NOMO-1 treated with DMSO at 0.1 percent for 48 hours (cell line): Measurements from ENCODE around the gene ERVMER34-1.

Experiments
- DNase-seq: peaks from one replicate; lab custom pipeline; 2025; ENCODE audit not compliant: unreplicated experiment; lab: John Stamatoyannopoulos, UW

The ERVMER34-1 gene

DNA sequence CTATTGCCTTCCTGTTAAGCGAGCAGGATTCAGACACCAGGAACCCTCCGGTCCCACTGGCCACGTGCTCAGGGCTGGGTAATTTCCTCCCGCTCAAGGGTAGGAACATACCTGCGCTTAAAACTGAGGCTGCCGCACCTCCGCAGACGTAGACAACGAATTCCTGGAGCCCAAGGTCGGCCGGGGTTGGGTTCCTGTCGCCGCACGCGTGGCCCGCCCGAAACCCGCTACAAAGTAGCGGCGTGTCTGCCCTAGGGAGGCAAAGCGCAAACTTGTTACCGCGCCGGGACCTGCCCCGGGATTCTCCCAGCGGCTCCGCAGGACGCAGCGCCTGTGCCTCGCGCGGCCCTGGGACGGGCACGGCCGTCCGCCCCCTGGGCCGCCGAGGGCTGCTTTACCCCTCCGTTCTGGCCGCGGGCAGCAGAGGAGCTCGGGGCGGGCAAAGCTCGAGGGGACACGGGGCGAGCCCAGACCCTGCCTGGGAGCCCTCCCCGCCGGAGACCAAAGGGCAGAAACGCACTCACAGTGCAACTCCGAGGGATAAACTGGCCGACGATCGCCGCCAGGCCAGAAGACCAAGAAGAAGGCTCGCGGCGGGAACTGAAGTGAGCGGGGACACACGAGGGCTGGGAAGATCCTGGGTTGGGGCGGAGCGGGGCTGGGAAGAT lies at the start of gene ERVMER34-1:
Gene ERVMER34-1, minus strand, starts transcription at position 607 of the 668 bp plus-strand sequence. CDS start 5,905 bp downstream, outside the sequence.
- no peak for DNase-seq

- no peak for DNase-seq
Observed at GRCh38 chr4:52799813-52800212, 48.6 kb upstream of the ERVMER34-1 start.

- DNase-seq, result no peak
Observed at GRCh38 chr4:52795533-52795932, 44.3 kb upstream of the ERVMER34-1 start.

- DNase-seq, result no peak
Observed at GRCh38 chr4:52791936-52792335, 40.7 kb upstream of the ERVMER34-1 start.

GRCh38 chr4:52789774-52790173 lies 38.5 kb upstream of the ERVMER34-1 start:
- no peak for DNase-seq

- no peak for DNase-seq
Observed at GRCh38 chr4:52788806-52789205, 37.6 kb upstream of the ERVMER34-1 start.

DNA sequence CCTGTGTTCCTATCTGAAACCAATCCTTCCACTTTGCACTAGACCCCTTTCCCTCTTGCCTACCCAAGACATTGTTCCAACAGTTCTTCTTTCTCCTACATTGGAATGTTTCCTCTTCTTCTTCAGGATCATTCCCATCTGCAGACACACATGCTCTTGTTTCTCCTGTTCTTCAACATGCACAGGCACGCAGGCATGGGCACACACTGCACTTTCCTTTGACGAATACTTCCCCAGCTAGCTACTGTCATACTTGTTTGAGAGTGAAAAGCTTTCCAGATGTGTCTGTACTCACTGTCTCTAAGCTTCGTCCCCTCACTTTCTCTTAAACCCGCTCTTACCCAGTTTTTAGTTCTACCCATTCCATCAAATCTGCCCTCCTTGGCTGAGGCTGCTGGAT lies 31.8 kb upstream of the ERVMER34-1 start:
- no peak for DNase-seq

GRCh38 chr4:52780617-52781354 lies 29.6 kb upstream of the ERVMER34-1 start:
- no peak for DNase-seq

GRCh38 chr4:52780206-52780605 lies 29.0 kb upstream of the ERVMER34-1 start:
- no peak for DNase-seq

GRCh38 chr4:52760256-52760655 lies 9.0 kb upstream of the ERVMER34-1 start:
- no peak for DNase-seq

DNA sequence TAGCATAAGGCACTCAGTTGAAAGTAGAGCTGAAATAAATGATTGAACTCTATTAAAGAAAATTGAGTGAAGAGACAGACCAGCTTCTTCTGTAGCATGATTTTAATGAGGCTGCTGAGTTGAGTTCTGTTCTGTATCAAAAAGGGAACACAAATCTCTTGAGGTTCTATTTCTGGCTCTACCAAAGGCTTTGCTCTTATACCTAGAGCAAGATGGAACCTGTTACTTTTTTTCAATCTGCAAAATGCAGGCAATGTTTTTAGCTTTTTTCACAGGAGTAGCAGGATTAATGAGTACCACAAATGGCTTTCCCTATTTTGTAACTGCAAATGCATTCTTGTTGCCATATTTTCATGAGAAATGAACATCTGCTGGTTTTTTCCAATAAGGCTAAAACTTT lies 4.2 kb upstream of the ERVMER34-1 start:
- no peak for DNase-seq

GRCh38 chr4:52752936-52753335 lies 1.7 kb upstream of the ERVMER34-1 start:
- no peak for DNase-seq

GRCh38 chr4:52751487-52751911 lies 274 bp upstream of the ERVMER34-1 start:
- no peak for DNase-seq

- DNase-seq, result no peak
Observed at GRCh38 chr4:52750213-52750612, 1.0 kb downstream of the ERVMER34-1 start.

- no peak for DNase-seq
Observed at GRCh38 chr4:52748432-52748831, 2.8 kb downstream of the ERVMER34-1 start.

DNA sequence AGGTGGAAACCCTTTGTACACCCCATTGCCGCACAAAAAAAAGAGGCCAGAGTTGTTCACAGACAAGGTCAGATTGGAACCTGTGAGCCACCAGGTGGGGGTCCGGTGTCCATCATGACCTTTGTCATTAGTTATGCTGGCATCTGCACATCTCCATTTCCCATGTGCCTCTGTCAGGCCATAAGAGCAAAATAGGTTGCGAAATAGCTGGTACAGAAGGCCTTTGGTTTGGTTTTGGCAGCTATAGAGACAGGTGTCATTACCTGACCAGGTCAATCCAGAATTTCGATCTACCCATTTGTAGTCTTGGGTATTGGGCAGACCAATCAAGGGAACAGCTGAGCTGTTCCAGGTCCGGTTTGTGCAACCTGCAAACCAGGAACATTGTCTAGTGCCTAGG lies 6.6 kb downstream of the ERVMER34-1 start:
- DNase-seq, result no peak

DNA sequence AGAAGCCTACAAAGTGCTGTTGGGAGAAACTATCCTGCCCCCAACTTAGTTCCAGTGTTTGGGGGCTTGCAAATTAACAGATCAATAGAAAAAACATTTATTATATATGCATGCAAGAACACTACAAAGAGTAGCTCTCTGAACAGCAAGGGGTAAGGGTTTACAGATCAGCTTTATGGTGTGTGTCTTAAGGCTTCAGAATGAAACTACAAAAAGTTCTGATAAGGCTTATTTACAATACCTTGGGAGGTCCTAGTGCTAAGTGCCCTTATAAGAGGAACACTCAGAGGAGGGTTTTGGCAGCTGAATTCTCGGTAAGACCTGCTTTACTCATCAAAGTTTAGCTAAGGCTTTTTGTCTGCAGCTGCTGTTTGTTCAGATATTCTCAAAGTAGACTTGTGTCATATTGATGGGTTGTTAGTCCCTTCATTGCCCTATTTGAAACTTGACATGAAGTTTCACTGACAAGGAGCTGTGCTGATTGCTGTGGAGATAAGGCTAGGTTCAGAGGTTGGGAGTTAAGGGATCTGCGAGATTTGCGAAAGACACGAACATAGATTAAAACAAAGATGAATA lies 7.7 kb downstream of the ERVMER34-1 start:
- no peak for DNase-seq

DNA sequence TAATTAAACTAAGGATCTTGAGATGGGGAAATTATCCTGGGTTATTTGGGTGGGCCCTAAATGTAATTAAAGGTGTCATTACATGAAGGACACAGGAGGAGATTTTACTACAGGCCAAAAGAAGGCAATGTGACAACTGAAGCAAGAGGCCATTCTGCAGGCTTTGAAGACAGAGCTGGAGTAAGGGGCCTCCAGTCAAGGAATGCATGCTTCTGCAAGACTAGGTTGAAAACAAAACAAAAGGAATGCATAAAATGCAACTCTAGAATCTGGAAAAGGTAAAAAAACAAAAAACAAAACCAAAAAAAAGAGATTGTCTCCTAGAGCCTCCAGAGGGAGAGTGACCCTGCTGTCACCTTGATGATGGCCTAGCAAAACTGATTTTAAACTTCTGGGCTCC lies 21.6 kb downstream of the ERVMER34-1 start:
- no peak for DNase-seq

GRCh38 chr4:52728691-52729240 lies 22.5 kb downstream of the ERVMER34-1 start:
- DNase-seq, result no peak

DNA sequence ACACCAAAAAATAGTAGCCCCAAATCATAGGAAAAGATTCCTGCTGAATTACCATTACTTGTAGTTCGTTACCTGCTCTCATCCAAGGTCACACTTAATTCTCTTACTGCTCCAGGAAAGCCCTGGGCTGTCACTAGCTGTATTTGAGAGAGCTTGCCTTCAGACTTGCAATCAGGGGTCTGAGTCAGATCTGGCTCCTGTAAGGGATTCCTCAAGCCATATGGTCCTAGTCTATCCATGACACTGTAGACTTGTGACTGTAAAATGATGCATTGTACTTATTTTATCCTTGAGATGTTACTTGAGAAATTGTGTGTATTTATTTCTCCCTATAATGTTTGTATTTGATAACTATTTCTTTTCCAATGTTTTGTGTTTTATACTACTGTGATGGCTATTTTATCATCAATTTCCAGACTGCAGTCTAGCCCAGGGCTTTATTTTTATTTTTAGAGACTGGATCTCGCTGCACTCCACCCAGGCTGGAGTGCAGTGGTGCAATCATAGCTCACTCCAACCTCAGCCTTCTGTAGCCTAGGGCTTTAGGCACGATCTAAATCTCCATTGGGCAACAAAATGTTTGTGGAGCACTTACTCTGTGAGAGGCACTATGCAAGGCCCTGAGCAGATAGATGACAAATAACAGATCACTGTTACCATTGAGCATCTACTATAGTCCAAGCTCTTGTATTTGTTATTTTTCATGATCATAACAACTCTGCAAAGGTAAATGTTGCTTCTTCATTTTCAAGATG lies 24.2 kb downstream of the ERVMER34-1 start:
- DNase-seq, result no peak
